Breast epithelium (tissue), 4 donors: ENCODE data around the gene PGBD5. TPM values are rescaled to one million over a fixed set of nuclear protein-coding genes. Genes with fewer than 3 reads are reported as not detected.

Source experiments
- DNase-seq, 2 donors: peaks; one replicate each; pipeline ENCODE4 v3.0.0-alpha.2; 2019; ENCODE audit warnings: low spot score in 2 of 2
- H3K27ac ChIP-seq, 2 donors: fragments of 200-600 bp; sonication (generic) in 1 of 2; one replicate each; pipeline ENCODE4 v1.5.1; 2016 to 2019; ENCODE audit warnings: mild to moderate bottlenecking in 1 of 2
- H3K27me3 ChIP-seq, 2 donors: fragments of 200-600 bp; sonication (generic) in 1 of 2; one replicate each; pipeline versions ENCODE4 v1.5.1 to v1.6.0; 2017 to 2019; ENCODE audit warnings: control low read depth in 1 of 2, mild to moderate bottlenecking in 1 of 2
- H3K36me3 ChIP-seq: fragments of 200-600 bp; one replicate; pipeline ENCODE4 v1.5.1; 2019
- H3K4me1 ChIP-seq, 2 donors: fragments of 200-600 bp; sonication (generic); one replicate each; pipeline ENCODE4 v1.5.1; 2016 to 2019; ENCODE audit warnings: control low read depth in 1 of 2
- H3K4me3 ChIP-seq, 3 donors: fragments of 200-600 bp; sonication (generic); 1 replicate in 2 of 3; 2 replicates in 1 of 3; pipeline ENCODE4 v1.5.1; 2016 to 2019; ENCODE audit warnings: mild to moderate bottlenecking in 3 of 3, moderate library complexity in 2 of 3
- H3K9me3 ChIP-seq, 2 donors: fragments of 200-600 bp; sonication (generic) in 1 of 2; one replicate each; pipeline ENCODE4 v1.5.1; 2016 to 2019; ENCODE audit warnings: control low read depth in 1 of 2
- POLR2A ChIP-seq: fragments of 450-650 bp; IDR thresholded peaks from one replicate; pipeline ENCODE4 v1.6.1; 2016; ENCODE audit warnings: antibody characterized with exemption, mild to moderate bottlenecking, moderate library complexity
- POLR2AphosphoS5 ChIP-seq, 3 donors: sonication (generic); formaldehyde crosslinking; IDR thresholded peaks; one replicate each; pipeline ENCODE4 v1.6.1; 2017; ENCODE audit warnings: antibody characterized with exemption in 3 of 3
- intact Hi-C: fragments of 100-400 bp; cut with DNase I; formaldehyde crosslinking; loops from one replicate; pipeline ENCODE4 v1.15.1; 2023; ENCODE audit warnings: low total_unique reads
- total RNA-seq, 3 donors: library from RNA; depleted of rRNA; stranded (reverse); fragments of >200 nt; gene quantifications; one replicate each; pipeline ENCODE4 v1.1.0, GENCODE V29; 2016
- TF ChIP-seq, protein P1 (sequence below), 3 donors: fragments of 450-650 bp; IDR thresholded peaks; one replicate each; pipeline ENCODE4 v1.5.1; 2016 to 2017; ENCODE audit warnings: antibody characterized with exemption in 3 of 3, mild to moderate bottlenecking in 3 of 3, moderate library complexity in 3 of 3

The PGBD5 gene
- total RNA-seq, 3 donors from 2014 or later = 0.48 to 0.98 (median 0.59) TPM

DNA sequence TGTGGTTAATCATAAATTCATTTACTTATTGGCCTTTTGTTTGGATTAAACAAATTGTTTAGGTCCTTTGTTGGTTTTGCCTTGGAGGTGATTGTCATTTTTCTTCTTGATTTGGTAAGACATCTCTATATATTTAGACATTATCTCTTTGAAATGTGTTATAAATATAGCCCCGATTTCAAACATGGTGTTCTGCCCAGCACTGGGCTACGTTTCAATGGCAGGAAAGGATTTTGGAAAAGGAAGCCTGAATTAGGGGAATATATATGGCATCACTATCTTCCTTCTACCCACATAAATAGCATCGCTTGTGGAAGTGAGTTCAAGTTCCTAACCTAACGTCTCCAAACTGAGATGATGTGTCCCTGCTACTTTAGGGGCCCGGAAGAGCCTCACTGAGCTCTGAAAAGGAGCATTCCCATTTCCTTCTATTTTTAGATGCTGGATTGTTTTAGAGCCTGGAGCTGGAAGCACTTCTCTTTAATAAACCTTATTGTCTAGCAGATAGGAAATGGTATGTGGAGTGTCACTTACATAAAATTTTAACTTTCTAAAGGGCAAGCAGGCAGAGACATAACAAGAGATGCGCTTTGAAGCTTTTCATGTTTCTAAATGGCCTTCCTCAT, 39.4 kb downstream of the PGBD5 start:
- no peak for TF ChIP-seq POLR2AphosphoS5 (IDR thresholded peaks at IDR 0.05)
- TF ChIP-seq POLR2A = no peak
- TF ChIP-seq, protein P1, sequence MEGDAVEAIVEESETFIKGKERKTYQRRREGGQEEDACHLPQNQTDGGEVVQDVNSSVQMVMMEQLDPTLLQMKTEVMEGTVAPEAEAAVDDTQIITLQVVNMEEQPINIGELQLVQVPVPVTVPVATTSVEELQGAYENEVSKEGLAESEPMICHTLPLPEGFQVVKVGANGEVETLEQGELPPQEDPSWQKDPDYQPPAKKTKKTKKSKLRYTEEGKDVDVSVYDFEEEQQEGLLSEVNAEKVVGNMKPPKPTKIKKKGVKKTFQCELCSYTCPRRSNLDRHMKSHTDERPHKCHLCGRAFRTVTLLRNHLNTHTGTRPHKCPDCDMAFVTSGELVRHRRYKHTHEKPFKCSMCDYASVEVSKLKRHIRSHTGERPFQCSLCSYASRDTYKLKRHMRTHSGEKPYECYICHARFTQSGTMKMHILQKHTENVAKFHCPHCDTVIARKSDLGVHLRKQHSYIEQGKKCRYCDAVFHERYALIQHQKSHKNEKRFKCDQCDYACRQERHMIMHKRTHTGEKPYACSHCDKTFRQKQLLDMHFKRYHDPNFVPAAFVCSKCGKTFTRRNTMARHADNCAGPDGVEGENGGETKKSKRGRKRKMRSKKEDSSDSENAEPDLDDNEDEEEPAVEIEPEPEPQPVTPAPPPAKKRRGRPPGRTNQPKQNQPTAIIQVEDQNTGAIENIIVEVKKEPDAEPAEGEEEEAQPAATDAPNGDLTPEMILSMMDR (IDR thresholded peaks at IDR 0.05) = no peak
- intact Hi-C loops = no loop called here
- no peaks in the 10 kb centered on the region for H3K4me1 ChIP-seq
- no peak overlapping the region for H3K4me3 ChIP-seq
- H3K9me3 ChIP-seq = no peaks in the 10 kb centered on the region
- no peaks in the 10 kb centered on the region for H3K27me3 ChIP-seq
- no peaks in the 10 kb centered on the region for H3K36me3 ChIP-seq
- DNase-seq = no peak
- no peak overlapping the region for H3K27ac ChIP-seq

GRCh38 chr1:230385930-230386329, 40.2 kb downstream of the PGBD5 start:
- H3K4me3 ChIP-seq = no peak overlapping the region
- DNase-seq = no peak
- intact Hi-C loops = no loop called here
- no peaks in the 10 kb centered on the region for H3K4me1 ChIP-seq
- no peak overlapping the region for H3K27ac ChIP-seq
- no peaks in the 10 kb centered on the region for H3K9me3 ChIP-seq
- H3K27me3 ChIP-seq = no peaks in the 10 kb centered on the region
- no peaks in the 10 kb centered on the region for H3K36me3 ChIP-seq
- TF ChIP-seq, protein P1 (IDR thresholded peaks at IDR 0.05) = no peak
- TF ChIP-seq POLR2AphosphoS5 (IDR thresholded peaks at IDR 0.05) = no peak
- no peak for TF ChIP-seq POLR2A

GRCh38 chr1:230385158-230385450, 41.0 kb downstream of the PGBD5 start:
- TF ChIP-seq POLR2AphosphoS5 (IDR thresholded peaks at IDR 0.05) = no peak
- intact Hi-C loops = no loop called here
- Histone ChIP-seq H3K4me3 (no peak overlapping the region), H3K27ac (no peak overlapping the region), H3K4me1 (no peaks in the 10 kb centered on the region), H3K27me3 (no peaks in the 10 kb centered on the region), H3K36me3 (no peaks in the 10 kb centered on the region), H3K9me3 (no peaks in the 10 kb centered on the region)
- DNase-seq = no peak

DNA sequence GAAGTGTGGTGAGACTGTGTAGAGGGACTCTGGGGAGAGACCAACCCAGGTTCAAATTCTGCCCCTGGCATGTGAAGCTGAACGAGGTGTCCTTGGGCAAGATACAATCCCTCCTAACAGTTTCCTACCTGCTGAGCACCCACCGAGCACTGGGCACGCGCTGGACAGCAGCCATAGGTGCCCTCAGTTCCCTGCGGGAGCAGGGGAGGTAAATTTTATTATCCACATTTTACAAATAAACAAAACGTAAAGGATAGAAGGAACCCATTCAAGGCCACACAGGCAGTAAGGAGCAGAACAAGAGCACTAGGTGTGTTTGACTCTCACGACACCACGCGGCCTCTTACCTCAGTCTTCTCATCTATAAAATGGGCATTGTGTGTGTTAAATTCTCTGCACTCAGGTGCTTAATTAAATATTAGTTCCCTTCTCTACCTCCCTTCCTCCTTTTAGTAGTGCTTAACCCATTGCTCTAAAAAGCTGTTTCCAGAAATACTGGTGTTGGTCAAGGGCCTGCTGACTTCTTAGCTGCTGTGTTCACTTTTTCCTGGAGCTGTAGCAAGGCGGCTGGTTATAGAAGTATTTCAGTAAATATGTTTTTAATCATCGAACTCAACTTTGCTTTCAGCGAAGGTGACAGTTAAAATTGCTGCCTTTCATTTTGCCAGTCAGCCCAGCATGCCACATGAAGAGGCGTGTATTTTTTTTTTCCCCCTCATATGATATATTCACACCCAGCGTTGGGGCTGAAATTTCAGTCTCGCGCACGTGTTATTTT, 41.6 kb downstream of the PGBD5 start:
- Histone ChIP-seq H3K4me1 (no peaks in the 10 kb centered on the region), H3K9me3 (peaks cover under 1 to 2% of the 10 kb centered on the region in 2 donors)
- TF ChIP-seq POLR2A = no peak
- TF ChIP-seq, protein P1 (IDR thresholded peaks at IDR 0.05) = no peak

DNA sequence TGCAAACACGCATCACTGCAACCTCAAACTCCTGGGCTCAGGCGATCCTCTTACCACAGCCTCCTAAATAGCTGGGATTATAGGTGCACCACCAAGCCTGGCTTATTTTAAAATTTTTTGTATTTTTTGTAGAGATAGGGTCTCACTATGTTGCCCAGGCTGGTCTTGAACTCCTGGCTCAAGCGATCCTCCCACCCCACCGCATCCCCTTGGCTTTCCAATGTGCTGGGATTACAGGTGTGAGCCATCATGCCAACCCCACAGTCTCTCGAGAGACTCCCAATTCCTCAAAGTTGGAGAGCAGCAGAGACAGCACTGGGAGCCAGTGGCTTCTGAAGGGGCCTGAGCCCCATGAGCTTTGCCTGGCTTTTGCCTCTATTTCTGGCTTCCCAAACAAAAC, 42.7 kb downstream of the PGBD5 start:
- Histone ChIP-seq H3K27me3 (no peaks in the 10 kb centered on the region), H3K4me1 (no peaks in the 10 kb centered on the region), H3K9me3 (peaks cover 6 to 8% of the 10 kb centered on the region in 2 donors), H3K27ac (no peak overlapping the region), H3K36me3 (no peaks in the 10 kb centered on the region), H3K4me3 (no peak overlapping the region)
- TF ChIP-seq, protein P1 (IDR thresholded peaks at IDR 0.05) = no peak
- TF ChIP-seq POLR2AphosphoS5 (IDR thresholded peaks at IDR 0.05) (no peak), POLR2A (no peak)
- intact Hi-C loops = no loop called here
- DNase-seq = no peak

More for the DNA sequence above, 41.6 kb downstream of the PGBD5 start:
- Histone ChIP-seq H3K27me3 (no peaks in the 10 kb centered on the region), H3K36me3 (no peaks in the 10 kb centered on the region), H3K27ac (no peak overlapping the region), H3K4me3 (no peak overlapping the region)
- no peak for DNase-seq
- intact Hi-C loops = no loop called here
